ENCODE data around the gene TXLNA.
A peak's percentile ranks its signal among the peaks of the same experiment; 100 is the strongest.

- TF ChIP-seq POLR2AphosphoS5 (IDR thresholded peaks at IDR 0.05; ENCODE audit: low read depth, low read length) = 0 out of 2 replicates have a peak, but pooled peaks have one; percentile 4
- no peak for TF ChIP-seq TAF1 (IDR thresholded peaks at IDR 0.05; ENCODE audit: borderline replicate concordance, insufficient read depth, low read length)
Measured at GRCh38 chr1:32232558-32233304, 53.3 kb downstream of the TXLNA start.

Data from PFSK-1 (cell line).